Natural killer cell (primary cell): Measurements from ENCODE around the gene TLR8. TPM values are rescaled to one million over a fixed set of nuclear protein-coding genes. Genes with fewer than 3 reads are reported as not detected.

Source experiments
- ATAC-seq, 3 donors: fragments of 150-1000 bp in 2 of 3; fragments of 200-7000 bp in 1 of 3; cut with Tn5 transposase; 1 replicate in 1 of 3; 2 replicates in 2 of 3; pipeline ENCODE4 v1.10.0; 2021; ENCODE audit warnings: mild to moderate bottlenecking in 2 of 3, moderate library complexity in 2 of 3
- DNase-seq, 2 donors: peaks; one replicate each; pipeline versions ENCODE4 v3.0.0 to v3.0.0-alpha.2; 2013 to 2021; ENCODE audit warnings: mixed read lengths in 1 of 2
- H3K27ac ChIP-seq: one replicate; pipeline ENCODE4 v1.5.1; 2013; ENCODE audit warnings: mild to moderate bottlenecking, low read length
- H3K27me3 ChIP-seq: one replicate; pipeline ENCODE4 v1.6.1; 2013; ENCODE audit warnings: low read length; ENCODE audit not compliant: control insufficient read depth, insufficient read depth
- H3K36me3 ChIP-seq: one replicate; pipeline ENCODE4 v1.6.1; 2013; ENCODE audit warnings: low read length; ENCODE audit not compliant: control insufficient read depth, insufficient read depth
- H3K4me1 ChIP-seq: one replicate; pipeline ENCODE4 v1.6.1; 2013; ENCODE audit warnings: low read length; ENCODE audit not compliant: control insufficient read depth, insufficient read depth
- H3K4me3 ChIP-seq: one replicate; pipeline ENCODE4 v1.5.1; 2013; ENCODE audit warnings: low read length
- H3K9me3 ChIP-seq: one replicate; pipeline ENCODE4 v1.6.1; 2013; ENCODE audit warnings: low read length; ENCODE audit not compliant: control insufficient read depth, insufficient read depth
- H3K27ac Mint-ChIP-seq, 2 donors: one replicate each; pipeline ENCODE4 v1.8.0; 2022; ENCODE audit warnings: mild to moderate bottlenecking in 2 of 2, mixed read lengths in 2 of 2, moderate library complexity in 1 of 2
- H3K27me3 Mint-ChIP-seq, 2 donors: one replicate each; pipeline ENCODE4 v1.8.0; 2022; ENCODE audit warnings: low read depth in 2 of 2, mixed read lengths in 2 of 2
- H3K36me3 Mint-ChIP-seq: one replicate; pipeline ENCODE4 v1.8.0; 2022; ENCODE audit warnings: mixed read lengths
- H3K4me1 Mint-ChIP-seq, 2 donors: one replicate each; pipeline ENCODE4 v1.8.0; 2022; ENCODE audit warnings: mixed read lengths in 2 of 2
- H3K4me3 Mint-ChIP-seq: one replicate; pipeline ENCODE4 v1.8.0; 2022; ENCODE audit warnings: mild to moderate bottlenecking, moderate library complexity, mixed read lengths
- H3K9me3 Mint-ChIP-seq, 2 donors: one replicate each; pipeline ENCODE4 v1.8.0; 2022; ENCODE audit warnings: mixed read lengths in 2 of 2
- CTCF ChIP-seq: fragments of 200-600 bp; IDR thresholded peaks from one replicate; pipeline ENCODE4 v1.8.0; 2022; ENCODE audit warnings: antibody characterized with exemption
- WGBS: methylation state at CpG from one replicate; pipeline ENCODE4 v1.1.7; 2013; ENCODE audit warnings: missing lambda C conversion rate; ENCODE audit not compliant: insufficient coverage; 5-methylcytosine and 5-hydroxymethylcytosine counted together
- intact Hi-C: fragments of 100-400 bp; cut with micrococcal nuclease; formaldehyde crosslinking; loops from one replicate; pipeline ENCODE4 v1.14.2; 2022
- total RNA-seq, 4 donors: library from RNA; stranded (reverse); fragments of 120-200 nt in 1 of 4; gene quantifications; one replicate each; pipeline versions ENCODE4 v1.2.3 to v1.2.4, GENCODE V29; 2013 to 2022

TLR8 gene
- total RNA-seq, 3 donors from 2014 or later (not counting 1 experiment from before 2014, with no cell fraction given): 0.95 to 1.9 (median 0.95) TPM

- H3K4me1 Mint-ChIP-seq: peaks cover 56 to 71% of the 10 kb centered on the region in 2 donors
- peak overlapping the region; percentile 95 to 97 for H3K27ac Mint-ChIP-seq
- Histone ChIP-seq H3K4me1 (peaks cover 98% of the 10 kb centered on the region), H3K4me3 (peak overlapping the region; percentile 33), H3K27ac (peak overlapping the region; percentile 93), H3K36me3 (no peaks in the 10 kb centered on the region), H3K27me3 (no peaks in the 10 kb centered on the region), H3K9me3 (no peaks in the 10 kb centered on the region)
- intact Hi-C loops: loop anchor here (5.0 to 10.0 kb wide), 2 partner anchors 36 to 743 kb away; no protein-coding TSS in a partner anchor
- 39% methylated on average over 5 of the region's 5 CpGs for WGBS
- ATAC-seq (no peak), DNase-seq (peak in 1 of 2 donors; percentile 63)
- no peaks in the 10 kb centered on the region for H3K9me3 Mint-ChIP-seq
- H3K4me3 Mint-ChIP-seq: peak overlapping the region; percentile 79
- no peaks in the 10 kb centered on the region for H3K36me3 Mint-ChIP-seq
- H3K27me3 Mint-ChIP-seq: no peaks in the 10 kb centered on the region
- TF ChIP-seq CTCF: no peak
These were observed 45.2 kb downstream of the TLR8 start for GRCh38 chrX:12951595-12951975.

GRCh38 chrX:12953420-12953819, 47.0 kb downstream of the TLR8 start:
- no peak for TF ChIP-seq CTCF
- H3K27ac ChIP-seq: peak overlapping the region; percentile 99
- peaks cover 94% of the 10 kb centered on the region for H3K4me1 ChIP-seq
- ATAC-seq (no peak), DNase-seq (peak in 1 of 2 donors; percentile 47)
- intact Hi-C loops: loop anchor here (5.0 to 10.0 kb wide), 2 partner anchors 34 to 741 kb away; no protein-coding TSS in a partner anchor
- peak overlapping the region; percentile 95 to 96 for H3K27ac Mint-ChIP-seq
- H3K9me3 ChIP-seq: no peaks in the 10 kb centered on the region
- H3K36me3 ChIP-seq: no peaks in the 10 kb centered on the region
- no peaks in the 10 kb centered on the region for H3K9me3 Mint-ChIP-seq
- H3K27me3 ChIP-seq: no peaks in the 10 kb centered on the region
- H3K4me3 ChIP-seq: no peak overlapping the region
- H3K4me3 Mint-ChIP-seq: peak overlapping the region; percentile 21
- H3K36me3 Mint-ChIP-seq: no peaks in the 10 kb centered on the region
- H3K27me3 Mint-ChIP-seq: no peaks in the 10 kb centered on the region
- WGBS: 80% methylated on average over 5 of the region's 8 CpGs
- peaks cover 70 to 71% of the 10 kb centered on the region in 2 donors for H3K4me1 Mint-ChIP-seq

- Mint-ChIP-seq H3K4me3 (peak overlapping the region; percentile 57), H3K4me1 (peaks cover 66 to 71% of the 10 kb centered on the region in 2 donors)
- DNase-seq: peak; percentile 22 to 57
These were observed 48.0 kb downstream of the TLR8 start for GRCh38 chrX:12954376-12954775.

More at GRCh38 chrX:12954376-12954775, 48.0 kb downstream of the TLR8 start:
- TF ChIP-seq CTCF: no peak
- peak in 2 of 3 donors; percentile 5 to 10 for ATAC-seq
- Histone ChIP-seq H3K36me3 (no peaks in the 10 kb centered on the region), H3K27ac (peak overlapping the region; percentile 99), H3K4me1 (peaks cover 89% of the 10 kb centered on the region), H3K27me3 (no peaks in the 10 kb centered on the region), H3K4me3 (no peak overlapping the region), H3K9me3 (no peaks in the 10 kb centered on the region)
- no peaks in the 10 kb centered on the region for H3K9me3 Mint-ChIP-seq
- 22% methylated on average over 6 of the region's 9 CpGs for WGBS
- intact Hi-C loops: loop anchor here (5.0 to 10.0 kb wide), 2 partner anchors 33 to 740 kb away; no protein-coding TSS in a partner anchor
- H3K36me3 Mint-ChIP-seq: no peaks in the 10 kb centered on the region
- H3K27me3 Mint-ChIP-seq: no peaks in the 10 kb centered on the region
- peak overlapping the region; percentile 95 to 96 for H3K27ac Mint-ChIP-seq
